Activated CD4-positive, alpha-beta T cell treated with anti-CD3 and anti-CD28 coated beads, Interleukin-2, amount 50 U/mL, for 24 hours (primary cell): ENCODE data around the gene MAP1B.

ENCODE experiments used
- DNase-seq, 2 donors: peaks; one replicate each; pipeline ENCODE4 v3.0.0-alpha.2; 2020; ENCODE audit warnings: low read depth in 1 of 2, low spot score in 1 of 2

MAP1B gene

GRCh38 chr5:72096602-72097188, 10.6 kb upstream of the MAP1B start:
- no peak for DNase-seq

GRCh38 chr5:72101828-72102227, 5.4 kb upstream of the MAP1B start:
- DNase-seq = no peak

- no peak for DNase-seq
These were observed 501 bp upstream of the MAP1B start for GRCh38 chr5:72106817-72107130.

- DNase-seq = no peak
These were observed 576 bp downstream of the MAP1B start for GRCh38 chr5:72107901-72108201.

GRCh38 chr5:72108202-72109061, 1.2 kb downstream of the MAP1B start:
- no peak for DNase-seq

- DNase-seq = no peak
These were observed 1.8 kb downstream of the MAP1B start for GRCh38 chr5:72109062-72109411.

- no peak for DNase-seq
These were observed 2.4 kb downstream of the MAP1B start for GRCh38 chr5:72109625-72110024.

- DNase-seq = no peak
These were observed 3.2 kb downstream of the MAP1B start for GRCh38 chr5:72110394-72111013.

GRCh38 chr5:72112389-72112788, 5.1 kb downstream of the MAP1B start:
- DNase-seq = no peak

- DNase-seq = no peak
These were observed 7.4 kb downstream of the MAP1B start for GRCh38 chr5:72114629-72115028.

- DNase-seq = no peak
These were observed 8.0 kb downstream of the MAP1B start for GRCh38 chr5:72115296-72115695.

GRCh38 chr5:72117307-72117706, 10.0 kb downstream of the MAP1B start:
- no peak for DNase-seq

- DNase-seq = no peak
These were observed 13.9 kb downstream of the MAP1B start for GRCh38 chr5:72121052-72121779.

GRCh38 chr5:72121780-72122445, 14.6 kb downstream of the MAP1B start:
- DNase-seq = no peak

- DNase-seq = no peak
These were observed 15.3 kb downstream of the MAP1B start for GRCh38 chr5:72122602-72123001.

- no peak for DNase-seq
These were observed 16.6 kb downstream of the MAP1B start for GRCh38 chr5:72123764-72124376.

- DNase-seq = no peak
These were observed 18.1 kb downstream of the MAP1B start for GRCh38 chr5:72125271-72125940.

- no peak for DNase-seq
These were observed 18.8 kb downstream of the MAP1B start for GRCh38 chr5:72125941-72126620.

GRCh38 chr5:72126796-72127195, 19.5 kb downstream of the MAP1B start:
- DNase-seq = no peak

GRCh38 chr5:72129725-72130124, 22.4 kb downstream of the MAP1B start:
- DNase-seq = no peak
